SHP77 (cell line): ENCODE measurements around the gene PTGES3.
"Not testable (repeated sequence)": the region's sequence is repeated elsewhere in the genome, so short reads cannot be mapped to it uniquely, and the experiment has no call there.

Experiments
- DNase-seq, 2 experiments: peaks; one replicate each; lab custom pipeline; 2025; lab: John Stamatoyannopoulos, UW

Gene PTGES3

DNA sequence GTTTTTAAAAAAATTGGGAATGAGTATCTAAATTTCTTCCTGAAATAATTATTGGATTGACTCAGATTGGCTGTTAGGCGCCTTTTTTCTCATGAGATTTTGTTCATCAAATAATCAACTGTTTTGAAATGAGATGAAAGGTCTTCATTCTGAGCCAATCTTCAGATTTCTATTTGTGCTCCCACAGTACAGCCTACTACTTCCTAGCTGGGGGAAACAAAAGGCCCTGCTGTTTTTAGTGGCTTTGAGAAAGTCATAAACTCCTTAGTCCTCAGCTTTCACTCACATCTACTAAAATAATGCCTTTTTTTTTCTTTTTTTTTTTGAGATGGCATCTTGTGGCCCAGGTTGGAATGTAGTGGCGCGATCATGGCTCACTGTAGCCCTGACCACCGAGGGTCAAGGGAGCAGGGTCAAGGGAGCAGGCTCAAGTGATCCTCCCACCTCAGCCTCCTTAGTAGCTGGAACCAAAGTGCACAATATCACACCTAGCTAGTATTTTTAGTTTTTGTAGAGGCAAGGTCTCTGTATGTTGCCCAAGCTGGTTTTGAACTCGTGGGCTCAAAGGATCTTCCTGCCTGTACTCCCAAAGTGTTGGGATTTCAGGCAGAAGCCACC is 21.8 kb upstream of the PTGES3 start:
- DNase-seq = no peak

DNA sequence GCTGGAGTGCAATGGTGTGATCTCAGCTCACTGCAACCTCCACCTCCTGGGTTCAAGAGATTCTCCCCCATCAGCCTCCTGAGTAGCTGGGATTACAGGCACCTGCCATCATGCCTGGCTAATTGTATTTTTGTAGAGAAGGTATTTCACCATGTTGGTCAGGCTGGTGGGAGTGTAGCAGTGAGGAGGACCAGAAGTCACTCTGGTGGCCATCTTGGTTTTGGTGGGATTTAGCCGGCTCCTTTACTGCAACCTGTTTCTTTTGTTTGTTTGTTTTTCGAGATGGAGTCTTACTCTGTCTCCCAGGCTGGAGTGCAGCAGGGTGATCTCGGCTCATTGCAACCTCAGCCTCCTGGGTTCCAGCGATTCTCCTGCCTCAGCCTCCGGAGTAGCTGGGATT is 16.4 kb upstream of the PTGES3 start:
- not testable (repeated sequence) for DNase-seq

DNA sequence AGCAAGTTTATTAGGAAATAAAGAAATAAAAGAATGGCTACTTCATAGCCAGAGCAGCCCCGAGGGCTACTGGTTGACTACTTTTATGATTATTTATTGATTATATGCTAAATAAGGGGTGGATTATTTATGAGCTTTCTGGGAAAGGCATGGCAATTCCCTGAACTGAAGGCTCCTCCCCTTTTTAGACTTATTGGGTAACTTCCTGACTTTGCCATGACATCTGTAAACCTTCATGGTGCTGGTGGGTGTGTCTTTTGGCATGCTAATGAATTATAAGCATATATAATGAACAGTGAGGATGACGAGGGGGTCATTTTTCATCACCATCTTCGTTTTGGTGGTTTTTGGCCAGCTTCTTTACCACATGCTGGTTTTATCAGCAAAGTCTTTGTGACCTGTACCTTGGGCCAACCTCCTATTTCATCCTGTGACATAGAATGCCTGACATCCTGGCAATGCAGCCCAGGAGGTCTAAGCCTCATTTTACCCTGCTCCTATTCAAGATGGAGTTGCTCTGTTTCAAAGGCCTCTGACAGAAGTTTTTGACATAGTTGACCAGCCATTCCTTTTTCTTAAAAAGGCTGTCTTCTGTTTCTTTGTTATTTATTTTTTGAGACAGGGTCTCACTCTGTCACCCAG is 11.1 kb upstream of the PTGES3 start:
- DNase-seq = no peak

DNA sequence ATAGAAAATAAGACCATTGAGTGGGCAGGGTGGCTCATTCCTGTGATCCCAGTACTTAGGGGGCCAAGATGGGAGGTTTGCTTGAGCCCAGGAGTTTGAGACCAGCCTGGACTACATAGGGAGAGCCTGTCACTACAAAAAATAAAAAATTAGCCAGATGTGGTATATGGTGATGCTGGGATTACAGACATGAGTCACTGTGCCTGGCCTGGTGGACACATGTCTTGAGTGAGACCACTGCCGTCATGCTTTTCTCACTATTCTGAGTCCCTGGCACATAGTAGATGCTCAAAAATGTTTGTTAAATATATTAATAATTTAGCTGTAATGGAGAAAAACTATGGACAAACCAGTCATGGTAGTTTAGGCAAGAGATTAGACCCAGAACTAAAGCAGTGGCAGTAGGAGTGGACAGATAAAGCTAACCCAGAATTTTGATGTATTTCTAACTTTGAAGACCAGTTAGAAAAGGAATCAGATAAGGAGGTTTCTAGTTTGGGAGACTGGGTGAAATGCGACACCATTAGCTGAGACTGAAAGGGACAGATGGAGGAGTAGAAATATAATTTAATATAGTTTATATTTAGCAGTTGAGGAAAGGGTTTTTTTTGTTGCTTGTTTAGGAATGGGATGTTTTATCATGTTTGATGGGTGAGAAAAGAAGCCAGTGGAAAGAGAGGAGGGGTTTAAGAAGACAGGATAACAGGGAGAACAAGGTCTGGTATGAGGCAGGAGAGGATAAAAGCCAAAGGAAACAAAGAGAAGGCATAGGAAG is 7.4 kb upstream of the PTGES3 start:
- DNase-seq = no peak

DNA sequence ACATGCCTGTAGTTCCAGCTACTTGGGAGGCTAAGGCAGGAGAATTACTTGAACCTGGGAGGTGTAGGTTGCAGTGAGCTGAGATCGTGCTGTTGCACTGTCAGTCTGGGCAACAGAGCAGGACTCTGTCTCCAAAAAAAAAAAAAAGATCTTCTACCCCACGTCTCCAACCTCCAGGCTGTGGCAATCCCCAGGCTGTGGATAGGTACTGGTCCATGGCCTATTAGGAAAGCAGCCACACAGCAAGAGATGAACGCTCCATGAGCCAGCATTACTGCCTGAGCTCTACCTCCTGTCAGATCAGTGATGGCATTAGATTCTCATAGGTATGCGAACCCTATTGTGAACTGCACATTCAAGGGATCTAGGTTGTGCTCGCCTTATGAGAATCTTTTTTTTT is 6.1 kb upstream of the PTGES3 start:
- DNase-seq = no peak

DNA sequence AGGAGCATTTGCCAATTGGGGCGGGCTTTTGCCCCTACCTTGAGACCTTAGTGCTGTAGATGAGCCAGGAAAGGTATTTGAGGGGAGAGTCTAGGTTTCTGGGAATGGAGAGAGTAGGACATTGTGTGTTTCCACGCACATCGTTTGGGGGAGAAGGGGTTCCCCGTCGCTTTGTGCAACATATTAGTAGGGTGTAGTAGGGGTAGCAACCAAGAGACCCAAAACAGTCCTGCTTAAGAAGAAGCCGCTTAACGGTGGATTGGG is 694 bp upstream of the PTGES3 start:
- DNase-seq = peak in 1 of 2 experiments; percentile 63

DNA sequence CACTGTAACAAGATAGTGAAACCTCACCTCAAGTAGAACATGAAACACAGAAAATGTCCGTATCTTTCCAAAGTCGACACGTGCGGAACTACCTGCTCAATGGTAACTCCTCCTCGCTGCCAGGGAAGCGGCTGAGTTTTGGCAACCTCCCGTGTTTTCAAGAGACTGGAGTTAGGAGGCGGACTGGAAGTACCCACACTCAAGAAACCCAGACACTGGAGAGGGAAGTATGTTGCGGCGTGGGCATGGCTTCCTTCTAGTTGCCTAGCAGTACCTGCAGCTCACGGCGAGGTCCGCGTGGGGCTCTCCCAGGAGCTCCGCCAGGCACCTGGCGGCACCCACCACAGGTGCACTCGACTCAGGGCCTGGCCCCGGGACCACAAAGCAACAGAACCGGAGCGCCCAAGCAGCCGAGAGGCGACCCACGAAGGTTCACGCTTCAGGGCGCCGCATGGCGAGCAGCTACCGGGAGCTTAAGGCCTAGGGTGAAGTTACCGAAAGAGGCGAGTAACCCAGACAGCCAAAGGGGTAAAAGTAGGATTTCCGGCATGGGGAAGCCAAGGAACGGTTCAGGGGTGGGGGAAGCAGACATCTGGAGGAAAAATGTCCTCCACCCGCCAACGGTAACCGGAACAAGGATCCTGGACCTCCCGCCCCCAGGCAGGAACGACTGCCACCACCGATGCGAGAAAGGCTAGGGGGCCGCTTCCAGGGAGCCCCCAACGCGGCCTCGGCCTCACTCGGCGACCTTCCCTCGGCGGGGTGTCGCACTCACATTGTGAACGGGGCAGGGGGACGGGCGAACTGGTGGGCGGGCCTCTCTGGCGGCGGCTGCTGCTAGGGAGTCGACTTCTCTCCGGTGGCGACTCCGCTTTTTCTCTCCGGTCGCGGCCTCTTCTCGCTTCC is 608 bp downstream of the PTGES3 start:
- DNase-seq = no peak

DNA sequence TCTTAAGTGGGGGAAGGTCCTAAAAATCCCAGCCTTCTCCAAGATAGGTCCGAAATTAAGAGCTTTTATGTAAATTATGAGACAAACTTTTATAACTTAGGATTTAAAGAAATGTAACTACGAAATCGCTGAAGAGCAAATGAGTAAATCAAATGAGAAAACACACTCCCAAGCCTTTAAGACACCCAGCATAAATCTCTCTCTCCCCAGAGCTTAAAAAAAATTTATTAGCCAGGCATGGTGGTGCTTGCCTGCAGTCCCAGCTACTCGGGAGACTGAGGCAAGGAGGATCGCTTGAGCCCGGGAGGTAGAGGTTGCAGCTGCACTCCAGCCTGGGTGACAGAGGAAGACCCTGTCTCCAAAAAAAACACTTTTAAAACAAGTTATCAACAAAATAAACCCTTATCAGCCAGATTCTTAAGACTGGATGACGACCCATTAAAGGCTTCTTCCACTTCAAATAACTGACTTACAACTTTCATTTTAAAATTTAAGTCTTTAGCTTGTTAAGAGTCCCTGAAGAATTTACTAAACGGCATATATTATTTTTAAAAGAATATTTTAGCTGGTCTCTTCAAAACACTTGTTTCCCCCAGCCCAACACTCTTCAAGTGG is 3.2 kb downstream of the PTGES3 start:
- no peak for DNase-seq

DNA sequence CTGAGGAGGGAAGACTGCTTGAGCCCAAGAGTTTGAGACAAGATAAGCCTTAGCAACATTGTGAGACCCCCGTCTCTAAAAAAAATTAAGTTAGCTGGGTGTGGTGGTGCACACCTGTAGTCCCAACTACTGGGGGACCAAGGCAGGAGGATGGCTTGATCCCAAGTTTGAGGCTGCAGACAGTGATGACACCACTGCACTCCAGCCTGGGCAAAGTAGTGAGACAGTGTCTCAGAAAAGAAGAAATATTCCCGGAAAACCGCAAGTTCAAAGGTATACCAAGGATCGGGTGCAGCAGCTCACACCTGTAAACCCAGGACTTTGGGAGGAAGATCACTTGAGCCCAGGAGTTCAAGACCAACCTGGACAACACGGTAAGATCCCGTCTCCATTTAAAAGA is 5.8 kb downstream of the PTGES3 start:
- DNase-seq = no peak

DNA sequence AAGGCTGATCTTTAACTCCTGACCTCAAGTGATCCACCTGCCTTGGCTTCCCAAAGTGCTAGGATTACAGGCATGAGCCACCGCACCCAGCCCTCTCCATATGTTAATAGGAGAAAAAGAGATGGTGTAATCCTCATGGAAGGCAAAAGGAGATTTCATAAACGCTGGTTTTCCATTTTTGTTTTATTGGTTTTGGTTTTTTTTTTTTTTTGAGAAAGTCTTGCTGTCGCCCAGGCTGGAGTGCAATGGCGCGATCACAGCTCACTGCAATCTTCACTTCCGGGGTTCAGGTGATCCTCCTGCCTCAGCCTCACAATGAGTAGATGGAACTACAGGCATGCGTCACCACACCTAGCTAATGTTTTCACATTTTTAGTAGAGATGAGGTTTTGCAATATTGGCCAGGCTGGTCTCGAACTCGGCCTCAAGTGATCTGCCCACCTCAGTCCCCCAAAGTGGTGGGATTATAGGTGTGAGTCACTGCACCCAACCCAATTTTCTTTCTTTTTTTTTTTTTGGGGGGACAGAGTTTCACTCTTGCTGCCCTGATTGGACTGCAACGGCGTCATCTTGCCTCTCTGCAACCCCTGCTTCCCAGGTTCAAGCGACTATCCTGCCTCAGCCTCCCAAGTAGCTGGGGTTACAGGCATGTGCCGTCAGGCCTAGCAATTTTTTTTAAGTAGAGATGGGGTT is 8.1 kb downstream of the PTGES3 start:
- no peak for DNase-seq

DNA sequence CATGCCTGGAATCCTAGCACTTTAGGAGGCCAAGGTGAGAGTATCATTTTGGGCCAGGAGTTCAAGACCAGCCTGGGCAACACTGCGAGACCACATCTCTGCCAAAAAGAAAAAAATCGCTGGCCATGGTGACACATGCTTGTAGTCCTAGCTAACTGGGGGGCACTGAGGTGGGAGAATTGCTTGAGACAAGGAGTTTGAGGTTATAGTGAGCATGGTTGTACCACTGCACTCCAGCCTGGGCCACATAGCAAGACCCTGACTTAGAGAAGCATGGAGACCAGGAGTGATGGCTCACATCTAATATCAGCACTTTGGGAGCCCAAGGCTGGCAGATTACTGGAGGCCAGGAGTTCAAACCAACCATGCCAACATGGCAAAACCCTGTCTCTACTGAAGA is 9.2 kb downstream of the PTGES3 start:
- DNase-seq = no peak

DNA sequence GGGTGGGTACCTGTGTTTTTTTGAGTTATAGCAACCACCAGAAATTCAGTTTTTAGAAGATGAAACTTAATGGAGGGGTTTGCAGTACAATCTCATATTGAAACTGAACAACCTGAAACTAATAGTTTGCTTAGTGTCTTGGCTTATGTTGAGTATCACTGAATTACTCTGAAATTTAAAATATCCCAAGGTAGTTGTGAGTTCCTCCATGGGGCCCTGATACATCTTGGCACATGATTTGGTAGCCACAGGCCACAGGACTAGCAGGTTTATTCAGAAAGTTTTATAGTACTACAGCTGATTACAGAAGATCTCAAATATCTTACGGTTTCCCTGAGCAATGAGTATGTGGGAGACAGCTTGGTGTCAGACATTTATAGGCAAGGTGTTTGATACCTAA is 10.4 kb downstream of the PTGES3 start:
- no peak for DNase-seq

DNA sequence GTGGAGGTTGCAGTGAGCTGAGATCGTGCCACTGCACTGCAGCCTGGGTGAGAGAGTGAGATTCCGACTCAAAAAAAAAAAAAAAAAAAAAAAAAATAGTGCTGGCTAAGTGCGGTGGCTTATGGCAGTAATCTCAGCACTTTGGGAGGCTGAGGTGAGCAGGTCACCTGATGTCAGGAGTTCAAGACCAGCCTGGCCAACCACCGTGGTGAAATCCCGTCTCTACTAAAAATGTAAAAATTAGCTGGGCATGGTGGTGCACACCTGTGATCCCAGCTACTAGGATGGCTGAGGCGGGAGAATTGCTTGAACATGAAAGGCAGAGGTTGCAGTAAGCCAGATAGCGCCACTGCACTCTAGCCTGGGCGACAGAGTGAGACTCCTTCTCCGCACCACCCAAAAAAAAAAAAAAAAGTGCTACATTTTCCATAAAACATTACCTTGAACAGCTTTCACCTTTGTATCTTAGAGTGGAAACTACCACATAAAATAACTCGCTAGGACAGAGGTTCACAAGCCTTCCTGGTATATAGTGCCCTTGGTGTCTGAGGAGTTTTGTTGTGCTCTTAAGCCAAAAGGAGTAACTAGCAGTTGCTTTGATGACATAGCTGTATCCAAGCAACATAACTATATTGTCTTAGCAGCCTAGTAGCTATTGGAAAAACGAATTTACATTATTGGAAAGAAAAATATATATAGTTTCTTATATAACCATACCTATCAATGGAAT is 11.1 kb downstream of the PTGES3 start:
- DNase-seq = no peak

DNA sequence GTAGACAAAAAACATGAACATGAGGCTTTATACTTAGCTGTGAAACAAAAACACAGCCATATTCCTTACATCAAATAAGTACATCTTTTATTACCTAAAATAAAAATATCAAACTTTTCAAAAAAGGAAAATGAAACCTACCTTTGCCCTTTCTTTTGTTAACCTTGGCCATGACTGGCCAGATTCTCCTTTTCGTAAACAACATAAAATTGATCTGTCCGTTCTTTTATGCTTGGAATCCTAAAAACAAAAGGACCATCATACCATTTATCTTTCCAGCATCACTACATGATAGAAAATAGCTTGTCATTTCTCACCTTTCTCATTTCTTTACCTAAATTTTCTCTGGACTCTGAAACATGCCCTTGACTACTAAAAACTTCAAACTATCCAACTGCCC is 16.5 kb downstream of the PTGES3 start:
- DNase-seq = no peak

DNA sequence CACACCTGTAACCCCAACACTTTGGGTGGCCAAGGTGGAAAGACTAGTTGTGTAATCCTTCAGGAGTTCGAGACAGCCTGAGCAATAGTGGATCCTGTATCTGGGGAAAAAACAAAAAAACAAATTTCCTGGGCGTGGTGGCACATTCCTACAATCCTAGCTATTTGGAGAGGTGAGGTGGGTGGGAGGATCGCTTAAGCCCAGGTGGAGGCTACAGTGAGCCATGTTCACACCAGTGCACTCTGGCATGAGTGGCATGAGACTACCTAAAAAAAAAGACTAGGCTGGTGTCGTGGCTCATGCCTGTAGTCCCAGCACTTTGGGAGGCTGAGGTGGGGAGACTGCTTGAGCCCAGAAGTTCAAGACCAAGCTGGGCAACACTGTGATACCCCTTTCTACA is 17.2 kb downstream of the PTGES3 start:
- no peak for DNase-seq

DNA sequence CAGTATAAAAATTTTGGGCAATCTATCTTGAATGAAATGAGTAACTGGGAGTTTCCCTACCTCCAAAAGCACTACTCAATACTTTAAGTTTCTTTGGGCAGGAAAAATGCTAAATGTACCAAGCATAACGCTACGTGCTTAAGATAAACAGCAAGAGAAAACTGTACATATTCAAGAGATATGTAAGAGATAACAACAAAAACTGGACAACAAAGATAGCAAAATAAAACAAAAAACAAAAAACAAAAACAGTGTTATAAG is 20.0 kb downstream of the PTGES3 start:
- DNase-seq = no peak

DNA sequence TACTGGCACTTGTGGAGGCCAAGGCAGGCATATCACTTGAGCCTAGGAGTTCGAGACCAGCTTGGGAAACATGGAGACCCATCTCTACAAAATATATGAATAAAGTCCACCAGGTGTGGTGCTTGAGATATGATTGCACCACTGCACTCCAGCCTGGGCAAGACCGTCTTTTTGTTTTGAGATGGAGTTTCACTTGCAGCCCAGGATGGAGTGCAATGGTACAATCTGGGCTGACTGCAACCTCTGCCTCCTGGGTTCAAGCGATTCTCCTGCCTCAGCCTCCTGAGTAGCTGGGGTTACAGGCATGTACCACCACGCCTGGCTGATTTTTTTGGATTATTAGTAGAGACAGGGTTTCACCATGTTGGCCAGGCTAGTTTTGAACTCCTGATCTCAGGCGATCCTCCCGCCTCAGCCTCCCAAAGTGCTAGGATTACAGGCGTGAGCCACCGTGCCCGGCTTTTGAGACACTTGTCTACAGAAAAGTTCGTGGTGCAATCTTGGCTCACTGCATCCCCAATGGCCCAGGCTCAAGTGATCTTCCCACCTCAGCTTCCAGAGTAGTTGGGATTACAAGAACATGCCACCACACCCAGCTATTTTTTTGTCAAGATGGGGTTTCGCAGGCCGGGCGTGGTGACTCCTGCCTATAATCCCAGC is 26.0 kb downstream of the PTGES3 start:
- no peak for DNase-seq

DNA sequence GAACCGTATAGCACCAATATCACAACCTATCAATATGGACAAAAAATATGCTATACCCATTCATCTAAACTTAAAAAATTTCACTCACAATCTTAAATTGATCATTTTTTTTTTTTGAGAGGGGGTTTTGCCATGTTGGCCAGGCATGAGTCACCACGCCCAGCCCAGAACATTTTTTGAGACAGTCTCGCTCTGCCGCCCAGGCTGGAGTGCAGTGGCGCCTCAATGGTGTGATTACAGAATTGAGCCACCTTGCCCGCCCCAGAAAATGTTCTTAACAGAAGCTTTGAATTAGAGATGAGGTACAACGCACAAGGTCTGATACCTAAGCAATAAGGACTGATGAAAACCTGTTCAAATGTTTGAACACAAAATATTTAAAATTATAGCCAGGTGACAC is 26.5 kb downstream of the PTGES3 start:
- DNase-seq = no peak

DNA sequence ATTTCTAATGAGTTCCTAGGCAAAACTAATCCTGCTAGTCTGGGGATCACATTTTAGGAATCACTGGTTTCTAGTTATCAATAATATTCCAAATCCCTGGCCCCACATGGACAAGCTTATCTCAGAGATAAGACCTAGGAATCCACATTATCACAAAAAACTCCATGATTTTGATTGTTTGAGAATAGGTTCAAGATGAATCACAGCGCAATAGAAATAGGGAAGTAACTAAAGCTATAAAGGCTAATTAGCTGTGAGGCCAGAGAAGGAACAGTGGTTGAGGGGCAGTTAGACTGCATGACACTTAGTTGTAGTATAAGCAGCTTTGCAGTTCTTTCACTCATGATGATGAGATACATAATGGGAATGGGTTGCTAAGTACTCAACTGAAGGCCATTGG is 29.2 kb downstream of the PTGES3 start:
- no peak for DNase-seq
